Raji (cell line): ENCODE results near the gene TUBGCP2.

Experiments used
- POLR2A ChIP-seq: IDR thresholded peaks from 2 replicates; pipeline ENCODE4 v1.6.1; 2011; ENCODE audit warnings: low read depth, low read length, control low read depth; ENCODE audit not compliant: insufficient read depth

Gene TUBGCP2

DNA sequence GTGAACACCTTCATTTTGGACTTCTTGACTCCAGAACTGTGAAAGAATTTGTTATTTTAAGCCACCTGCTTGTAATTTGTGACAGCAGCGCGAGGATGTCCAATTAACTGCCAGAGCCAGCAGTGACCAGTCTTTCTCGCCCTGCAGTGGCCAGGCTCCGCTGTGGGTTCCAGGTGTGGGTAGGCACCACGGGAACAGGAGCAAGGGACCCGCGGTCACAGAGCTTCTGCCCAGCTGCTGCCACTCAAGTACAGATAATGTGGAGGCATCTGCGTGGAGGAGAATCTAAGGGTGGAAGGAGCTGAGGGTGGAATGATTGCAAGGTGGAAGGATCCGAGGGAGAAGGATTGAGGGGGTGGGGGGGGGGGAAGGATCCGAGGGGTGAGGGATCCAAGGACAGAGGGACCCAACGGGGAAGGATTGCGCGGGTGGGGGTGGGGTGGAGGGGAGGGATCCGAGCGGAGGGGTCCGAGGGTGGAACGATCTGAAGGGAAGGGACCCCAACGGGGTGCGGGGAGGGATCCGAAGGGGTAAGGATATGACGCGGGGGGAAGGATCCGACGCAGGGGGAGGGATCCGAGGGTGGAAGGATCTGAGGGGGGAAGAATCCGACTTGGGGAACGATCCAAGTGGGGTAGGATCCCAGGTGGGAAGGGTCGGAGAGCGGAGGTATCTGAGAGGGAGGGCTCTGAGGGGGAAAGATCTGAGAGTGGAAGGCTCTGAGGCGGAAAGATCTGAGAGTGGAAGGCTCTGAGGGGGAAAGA is 24.4 kb upstream of the TUBGCP2 start:
- no peak for TF ChIP-seq POLR2A

DNA sequence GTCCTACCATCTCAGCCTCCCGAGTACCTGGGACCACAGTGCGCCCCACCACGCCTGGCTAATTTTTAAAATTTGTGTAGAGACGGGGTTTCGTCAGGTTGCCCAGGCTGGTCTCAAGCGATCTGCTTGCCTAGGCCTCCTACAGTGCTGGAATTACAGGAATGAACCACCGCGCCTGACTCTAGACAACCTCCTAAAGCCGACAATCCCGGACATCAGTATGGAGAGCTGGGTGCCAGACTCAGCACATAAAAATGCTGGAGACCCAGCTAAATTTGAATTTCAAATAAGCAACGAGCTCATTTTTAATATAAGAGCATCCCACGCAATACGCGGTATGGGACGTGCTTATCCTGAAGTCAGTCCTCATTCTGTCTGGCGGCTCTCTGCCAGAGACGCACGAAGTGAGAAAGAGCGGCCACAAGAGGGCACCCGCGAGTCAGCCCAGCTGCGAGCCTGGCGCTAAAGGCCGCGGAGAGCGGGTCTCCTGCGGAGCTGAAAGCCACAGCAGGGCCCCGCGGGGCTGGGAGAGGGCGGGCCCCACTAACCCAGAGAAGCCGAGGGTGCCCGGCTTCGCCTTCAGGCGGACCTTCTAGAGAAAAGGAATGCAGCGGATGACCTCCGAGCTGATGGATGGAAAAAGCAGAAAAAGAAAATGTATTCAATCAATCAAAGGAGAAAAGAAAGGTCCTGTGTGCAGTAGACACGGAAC is 21.0 kb upstream of the TUBGCP2 start:
- TF ChIP-seq POLR2A = no peak

- no peak for TF ChIP-seq POLR2A
Observed at GRCh38 chr10:133328358-133329343, 20.0 kb upstream of the TUBGCP2 start.

DNA sequence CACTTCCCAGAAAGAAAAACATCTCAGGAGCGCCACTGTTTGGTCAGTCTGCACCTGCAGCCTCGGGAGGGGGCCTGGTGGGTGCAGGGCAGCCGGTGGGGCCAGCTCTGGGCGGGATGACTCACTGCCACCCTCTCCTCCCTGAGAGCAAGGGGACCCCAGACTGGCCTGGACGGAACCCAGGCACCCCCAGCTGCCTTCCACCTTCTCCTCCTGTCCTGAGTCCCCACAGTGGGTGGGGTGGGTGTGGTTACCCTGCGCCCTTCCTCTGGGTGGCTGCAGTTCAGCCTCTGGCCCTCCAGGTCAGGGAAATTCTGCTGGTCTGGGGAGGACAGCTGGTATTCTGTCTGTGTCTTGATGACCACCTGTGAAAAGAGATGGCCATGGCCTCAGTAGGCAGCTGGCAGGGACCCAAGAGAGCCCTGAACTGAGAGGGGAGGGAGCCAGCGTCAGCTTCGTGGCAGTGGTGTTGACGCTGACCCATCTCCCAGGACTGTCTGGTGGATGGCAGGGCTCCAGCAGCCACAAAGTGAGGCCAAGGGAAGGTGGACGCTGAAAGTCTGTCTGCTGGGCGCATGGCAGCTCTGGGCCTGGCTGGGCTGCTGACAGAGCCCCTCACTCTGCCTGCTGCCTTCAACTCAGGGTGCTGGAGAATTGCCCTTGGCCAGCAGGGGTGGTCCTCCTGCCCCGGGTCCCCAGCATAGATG is 19.1 kb upstream of the TUBGCP2 start:
- no peak for TF ChIP-seq POLR2A

- TF ChIP-seq POLR2A = no peak
Observed at GRCh38 chr10:133326745-133327650, 18.3 kb upstream of the TUBGCP2 start.

- no peak for TF ChIP-seq POLR2A
Observed at GRCh38 chr10:133326223-133326551, 17.5 kb upstream of the TUBGCP2 start.

DNA sequence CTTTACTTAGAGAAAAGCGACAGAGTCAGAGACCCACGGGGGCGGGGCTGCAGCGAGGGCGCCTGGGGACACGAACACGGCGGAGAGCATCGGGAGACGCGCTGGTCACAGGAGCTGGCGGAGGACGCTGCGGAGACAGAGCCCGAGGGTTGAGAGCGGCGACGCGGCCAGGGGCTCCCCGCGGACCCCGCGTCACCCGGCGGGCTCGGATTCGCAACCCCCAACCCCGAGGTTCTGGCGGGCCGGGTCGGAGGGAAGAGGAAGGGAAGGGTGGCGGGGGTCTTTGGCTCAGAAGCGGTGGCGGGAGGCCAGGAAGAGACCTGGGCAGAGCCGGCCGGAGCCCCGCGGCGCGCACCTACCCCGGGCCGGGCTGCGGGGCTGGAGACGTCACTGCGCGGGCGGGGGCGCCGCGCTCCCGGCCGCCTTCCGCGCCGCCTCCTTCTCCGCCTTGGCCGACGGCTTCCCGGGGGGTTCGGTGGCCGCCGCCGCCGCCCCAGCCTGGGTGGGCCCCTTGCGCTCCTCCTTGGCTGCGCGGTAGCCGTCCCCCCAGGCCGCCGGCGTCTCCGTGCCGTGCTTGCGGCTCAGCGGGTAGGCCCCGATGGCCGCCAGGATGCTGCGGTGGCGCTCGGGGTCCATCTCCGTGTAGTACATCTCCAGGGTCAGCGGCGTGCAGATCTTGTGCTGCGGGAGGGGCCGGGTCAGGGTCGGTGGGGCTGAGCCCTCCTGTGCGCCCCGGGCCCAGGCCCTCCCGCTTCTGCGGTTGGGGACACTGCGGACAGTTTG is 17.0 kb upstream of the TUBGCP2 start:
- TF ChIP-seq POLR2A = no peak

GRCh38 chr10:133324857-133325260 is 16.2 kb upstream of the TUBGCP2 start:
- no peak for TF ChIP-seq POLR2A

GRCh38 chr10:133324198-133324792 is 15.6 kb upstream of the TUBGCP2 start:
- TF ChIP-seq POLR2A = 0 out of 2 replicates have a peak, but pooled peaks have one; percentile 25

GRCh38 chr10:133318494-133319127 is 9.9 kb upstream of the TUBGCP2 start:
- TF ChIP-seq POLR2A = no peak

DNA sequence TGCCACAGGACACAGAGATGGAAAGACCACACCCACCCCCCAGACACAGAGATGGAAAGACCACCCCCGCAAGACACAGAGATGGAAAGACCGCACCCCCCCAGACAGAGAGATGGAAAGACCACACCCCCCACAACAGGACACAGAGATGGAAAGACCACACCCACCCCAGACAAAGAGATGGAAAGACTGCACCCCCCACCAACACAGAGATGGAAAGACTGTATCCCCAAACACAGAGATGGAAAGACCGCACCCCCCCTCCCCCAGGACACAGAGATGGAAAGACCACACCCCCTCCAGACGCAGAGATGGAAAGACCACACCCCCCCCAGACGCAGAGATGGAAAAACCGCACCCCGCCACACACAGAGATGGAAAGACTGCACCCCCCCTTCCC is 8.1 kb upstream of the TUBGCP2 start:
- TF ChIP-seq POLR2A = no peak

DNA sequence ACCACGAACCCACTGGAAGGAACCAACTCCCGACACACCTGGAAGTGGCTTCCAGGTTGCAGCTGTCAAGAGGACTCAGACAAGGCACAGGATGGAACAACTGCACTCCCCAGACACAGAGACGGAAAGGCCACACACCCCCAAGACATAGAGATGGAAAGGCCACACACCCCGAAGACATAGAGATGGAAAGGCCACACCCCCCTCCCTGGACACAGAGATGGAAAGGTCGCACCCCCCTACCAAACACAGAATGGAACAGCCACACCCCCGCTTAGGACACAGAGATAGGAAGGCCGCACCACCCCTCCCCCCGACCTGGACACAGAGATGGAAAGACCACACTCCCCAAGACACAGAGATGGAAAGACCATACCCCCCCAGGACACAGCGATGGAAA is 7.6 kb upstream of the TUBGCP2 start:
- TF ChIP-seq POLR2A = no peak
